Transverse colon (tissue), 4 donors: ENCODE measurements around the gene PLXDC2. TPM values are rescaled to one million over a fixed set of nuclear protein-coding genes. Genes with fewer than 3 reads are reported as not detected.

Source experiments
- DNase-seq: peaks from one replicate; pipeline ENCODE4 v3.0.0-alpha.2; 2019
- H3K27ac ChIP-seq, 4 donors: fragments of 200-600 bp; sonication (generic); 2 replicates each; pipeline ENCODE4 v1.5.1; 2016 to 2018; ENCODE audit warnings: inconsistent platforms in 4 of 4
- H3K27me3 ChIP-seq: fragments of 200-600 bp; sonication (generic); 2 replicates; pipeline ENCODE4 v1.5.1; 2017; ENCODE audit warnings: inconsistent platforms
- H3K36me3 ChIP-seq, 4 donors: fragments of 200-600 bp; sonication (generic); 2 replicates each; pipeline ENCODE4 v1.5.1; 2017 to 2019; ENCODE audit warnings: inconsistent platforms in 4 of 4
- H3K4me1 ChIP-seq, 4 donors: fragments of 200-600 bp; sonication (generic); 2 replicates each; pipeline ENCODE4 v1.5.1; 2017 to 2020; ENCODE audit warnings: inconsistent platforms in 4 of 4
- H3K4me3 ChIP-seq, 4 donors: fragments of 200-600 bp; sonication (generic); 1 replicate in 1 of 4; 2 replicates in 3 of 4; pipeline versions ENCODE4 v1.5.1 to v1.6.1; 2017 to 2019; ENCODE audit warnings: inconsistent platforms in 4 of 4
- H3K9me3 ChIP-seq, 2 donors: fragments of 200-600 bp; sonication (generic); 2 replicates each; pipeline ENCODE4 v1.5.1; 2017 to 2019; ENCODE audit warnings: inconsistent platforms in 2 of 2
- CTCF ChIP-seq, 5 experiments: fragments of 200-600 bp in 3 of 5; fragments of 450-650 bp in 2 of 5; sonication (generic) in 3 of 5; IDR thresholded peaks; 1 replicate in 2 of 5; 2 replicates in 3 of 5; pipeline ENCODE4 v1.5.1; 2016 to 2017; ENCODE audit warnings: antibody characterized with exemption in 5 of 5, inconsistent platforms in 3 of 5, mild to moderate bottlenecking in 2 of 5, moderate library complexity in 1 of 5
- EP300 ChIP-seq: sonication (generic); formaldehyde crosslinking; IDR thresholded peaks from one replicate; pipeline ENCODE4 v1.6.1; 2017; ENCODE audit warnings: antibody characterized with exemption, low read depth
- POLR2A ChIP-seq: fragments of 450-650 bp; IDR thresholded peaks from one replicate; pipeline ENCODE4 v1.6.1; 2016; ENCODE audit warnings: antibody characterized with exemption, mild to moderate bottlenecking, moderate library complexity
- POLR2AphosphoS5 ChIP-seq, 3 donors: sonication (generic); formaldehyde crosslinking; IDR thresholded peaks; one replicate each; pipeline ENCODE4 v1.6.1; 2016; ENCODE audit warnings: antibody characterized with exemption in 3 of 3
- WGBS, 2 donors: methylation state at CpG; one replicate each; pipeline ENCODE4 v1.1.5; 2018; ENCODE audit warnings: low coverage in 1 of 2; 5-methylcytosine and 5-hydroxymethylcytosine counted together
- in situ Hi-C, 4 donors: fragments of 200-750 bp; cut with MboI; loops; one replicate each; pipeline versions ENCODE4 v1.15.0 to v1.15.1; 2017; ENCODE audit warnings: low sequenced_read_pairs in 3 of 4, low pct_ligation_motif_present in 1 of 4, low pct_unique_long_range_greater_than_20kb in 1 of 4
- intact Hi-C: fragments of 100-400 bp; cut with DNase I; formaldehyde crosslinking; loops from one replicate; pipeline ENCODE4 v1.15.1; 2023; ENCODE audit warnings: low total_unique reads
- total RNA-seq, 4 donors: library from RNA; depleted of rRNA; stranded (reverse); fragments of >200 nt; gene quantifications; one replicate each; pipeline ENCODE4 v1.1.0, GENCODE V29; 2016

The PLXDC2 gene
- total RNA-seq, 4 donors from 2014 or later, result 12.0 to 32.2 (median 20.3) TPM

- Histone ChIP-seq H3K36me3 (no peaks in the 10 kb centered on the region), H3K27me3 (no peaks in the 10 kb centered on the region), H3K27ac (peak overlapping the region; percentile 77 to 91 (median 88)), H3K4me1 (peaks cover 0 to 34% (median 15%) of the 10 kb centered on the region in 4 donors), H3K4me3 (peak overlapping the region in 1 of 4 donors; percentile 64), H3K9me3 (no peaks in the 10 kb centered on the region)
- no peak for TF ChIP-seq POLR2A
- peak; percentile 77 to 90 (median 83) for TF ChIP-seq CTCF (IDR thresholded peaks at IDR 0.05)
- TF ChIP-seq POLR2AphosphoS5 (IDR thresholded peaks at IDR 0.05), result peak in 2 of 3 donors; percentile 40 to 60
- TF ChIP-seq EP300, result no peak
- in situ Hi-C loops, result loop anchor here in 3 of 4 donors (10.0 to 25.0 kb wide), 2 partner anchors 943 to 955 kb away; no protein-coding TSS in a partner anchor
- peak; percentile 32 for DNase-seq
- WGBS, 2 donors, result 0 to 5% methylated on average over 2 of the region's 2 CpGs
- intact Hi-C loops, result no loop called here
These were observed 3.3 kb downstream of the PLXDC2 start for GRCh38 chr10:19819419-19820033.

- peaks cover 0 to 25% (median 1%) of the 10 kb centered on the region in 4 donors for H3K4me1 ChIP-seq
- DNase-seq, result no peak
- H3K27me3 ChIP-seq, result no peaks in the 10 kb centered on the region
- 73 to 81% methylated on average over 5 of the region's 5 CpGs for WGBS, 2 donors
- H3K4me3 ChIP-seq, result no peak overlapping the region
- H3K9me3 ChIP-seq, result no peaks in the 10 kb centered on the region
- intact Hi-C loops, result no loop called here
- H3K27ac ChIP-seq, result no peak overlapping the region
- no peaks in the 10 kb centered on the region for H3K36me3 ChIP-seq
- in situ Hi-C loops, result loop anchor here in 2 of 4 donors (25.0 kb wide), 1 partner anchor 938 kb away; no protein-coding TSS in a partner anchor
- TF ChIP-seq CTCF (IDR thresholded peaks at IDR 0.05) (no peak), POLR2AphosphoS5 (IDR thresholded peaks at IDR 0.05) (no peak), EP300 (no peak), POLR2A (no peak)
These were observed 8.4 kb downstream of the PLXDC2 start for GRCh38 chr10:19824381-19825342.

GRCh38 chr10:19825700-19826099, 9.5 kb downstream of the PLXDC2 start:
- Histone ChIP-seq H3K27ac (peak overlapping the region in 1 of 4 donors; percentile 13), H3K27me3 (no peaks in the 10 kb centered on the region), H3K4me3 (no peak overlapping the region), H3K9me3 (no peaks in the 10 kb centered on the region), H3K36me3 (no peaks in the 10 kb centered on the region), H3K4me1 (peaks cover 0 to 21% (median 0%) of the 10 kb centered on the region in 4 donors)
- 58 to 90% methylated on average over 2 of the region's 2 CpGs for WGBS, 2 donors
- no peak for TF ChIP-seq POLR2AphosphoS5 (IDR thresholded peaks at IDR 0.05)
- no peak for DNase-seq
- intact Hi-C loops, result no loop called here
- in situ Hi-C loops, result no loop called here

- H3K27me3 ChIP-seq, result no peaks in the 10 kb centered on the region
- H3K4me1 ChIP-seq, result peaks cover 0 to 21% (median 0%) of the 10 kb centered on the region in 4 donors
- in situ Hi-C loops (no loop called here), intact Hi-C loops (no loop called here)
- TF ChIP-seq POLR2A (no peak), EP300 (peak; percentile 6), POLR2AphosphoS5 (IDR thresholded peaks at IDR 0.05) (peak in 2 of 3 donors; percentile 32 to 55), CTCF (IDR thresholded peaks at IDR 0.05) (no peak)
- no peak for DNase-seq
- peak overlapping the region in 3 of 4 donors; percentile 42 to 54 (median 50) for H3K27ac ChIP-seq
- H3K36me3 ChIP-seq, result no peaks in the 10 kb centered on the region
- no peak overlapping the region for H3K4me3 ChIP-seq
- no peaks in the 10 kb centered on the region for H3K9me3 ChIP-seq
- WGBS, 2 donors, result 62 to 75% methylated on average over 3 to 4 of the region's 4 CpGs
These were observed 10.5 kb downstream of the PLXDC2 start for GRCh38 chr10:19826712-19827111.
